GM12801 (cell line): ENCODE measurements around the gene DPY19L2.

Experiments used
- CTCF ChIP-seq: IDR thresholded peaks from one replicate; pipeline ENCODE4 v1.5.1; 2011; ENCODE audit warnings: control low read depth; ENCODE audit not compliant: insufficient read length; ENCODE audit errors: extremely low read depth

DPY19L2 gene

GRCh38 chr12:63668028-63668799 lies at the start of gene DPY19L2:
Gene DPY19L2, minus strand, starts transcription at chr12:63668493. Its CDS starts 100 bp downstream, at chr12:63668393.
- no peak for TF ChIP-seq CTCF

- no peak for TF ChIP-seq CTCF
Measured at GRCh38 chr12:63706336-63706735, 38.0 kb upstream of the DPY19L2 start.

- no peak for TF ChIP-seq CTCF
Measured at GRCh38 chr12:63525831-63526230, 142.5 kb downstream of the DPY19L2 start.

- no peak for TF ChIP-seq CTCF
Measured at GRCh38 chr12:63521706-63522105, 146.6 kb downstream of the DPY19L2 start.
